GM19372 (cell line): ENCODE measurements around the gene HINT1.
"Not testable (repeated sequence)": the region's sequence is repeated elsewhere in the genome, so short reads cannot be mapped to it uniquely, and the experiment has no call there.

Experiments
- ATAC-seq: cut with Tn5 transposase; IDR thresholded peaks from one replicate; pipeline ENCODE4 v1.9.1; 2021; ENCODE audit warnings: mild to moderate bottlenecking, low read depth, moderate library complexity; ENCODE audit not compliant: unreplicated experiment

HINT1 gene

GRCh38 chr5:131165119-131165727, at the start of gene HINT1:
HINT1 (minus strand) TSS chr5:131165256; CDS start chr5:131165205, 51 bp downstream.
- ATAC-seq = peak; percentile 80

- no peak for ATAC-seq
Observed at GRCh38 chr5:131214609-131215227, 49.7 kb upstream of the HINT1 start.

- peak; percentile 38 for ATAC-seq
Observed at GRCh38 chr5:131212471-131213021, 47.5 kb upstream of the HINT1 start.

GRCh38 chr5:131211669-131212068, 46.6 kb upstream of the HINT1 start:
- no peak for ATAC-seq

- ATAC-seq = peak; percentile 3
Observed at GRCh38 chr5:131210151-131210510, 45.1 kb upstream of the HINT1 start.

GRCh38 chr5:131209506-131210150, 44.6 kb upstream of the HINT1 start:
- ATAC-seq = peak; percentile 83

GRCh38 chr5:131209175-131209505, 44.1 kb upstream of the HINT1 start:
- no peak for ATAC-seq

- no peak for ATAC-seq
Observed at GRCh38 chr5:131206772-131207171, 41.7 kb upstream of the HINT1 start.

- ATAC-seq = no peak
Observed at GRCh38 chr5:131206061-131206460, 41.0 kb upstream of the HINT1 start.

GRCh38 chr5:131204964-131205363, 39.9 kb upstream of the HINT1 start:
- no peak for ATAC-seq

GRCh38 chr5:131200560-131200959, 35.5 kb upstream of the HINT1 start:
- no peak for ATAC-seq

GRCh38 chr5:131198625-131199024, 33.6 kb upstream of the HINT1 start:
- ATAC-seq = no peak

GRCh38 chr5:131196331-131196730, 31.3 kb upstream of the HINT1 start:
- ATAC-seq = no peak

GRCh38 chr5:131195696-131196095, 30.6 kb upstream of the HINT1 start:
- ATAC-seq = no peak

GRCh38 chr5:131194725-131195124, 29.7 kb upstream of the HINT1 start:
- ATAC-seq = no peak

GRCh38 chr5:131193897-131194296, 28.8 kb upstream of the HINT1 start:
- ATAC-seq = not testable (repeated sequence)

- no peak for ATAC-seq
Observed at GRCh38 chr5:131193106-131193505, 28.1 kb upstream of the HINT1 start.

- ATAC-seq = no peak
Observed at GRCh38 chr5:131186561-131187256, 21.7 kb upstream of the HINT1 start.

- ATAC-seq = no peak
Observed at GRCh38 chr5:131185523-131186104, 20.6 kb upstream of the HINT1 start.

- no peak for ATAC-seq
Observed at GRCh38 chr5:131182839-131183238, 17.8 kb upstream of the HINT1 start.

GRCh38 chr5:131180407-131180806, 15.4 kb upstream of the HINT1 start:
- no peak for ATAC-seq
